K562 (cell line): ENCODE results near the gene LAMP1.

Experiments
- BHLHE40 ChIP-seq: IDR thresholded peaks from 2 replicates; pipeline ENCODE4 v1.6.1; 2011; ENCODE audit warnings: low read length, improper control_type of control experiment
- CTCF ChIP-seq, 3 experiments: IDR thresholded peaks in 2 of 3; conservative IDR thresholded peaks in 1 of 3; 2 replicates each; pipeline ENCODE4 v1.5.1; 2011 to 2012; ENCODE audit warnings: low read length in 3 of 3, mild to moderate bottlenecking in 3 of 3, control low read depth in 2 of 3, improper control_type of control experiment in 1 of 3, inconsistent platforms in 1 of 3, low read depth in 1 of 3, mixed read lengths in 1 of 3, moderate library complexity in 1 of 3; ENCODE audit not compliant: insufficient read depth in 2 of 3
- ELF1 ChIP-seq: fragments of 200-800 bp; sonication (Bioruptor generic); IDR thresholded peaks from 2 replicates; pipeline ENCODE4 v1.6.1; 2016; ENCODE audit warnings: missing genetic modification characterization, missing compliant biosample characterization
- FOXM1 ChIP-seq, 2 experiments: fragments of 450-650 bp in 1 of 2; sonication (generic) in 1 of 2; formaldehyde crosslinking in 1 of 2; IDR thresholded peaks; 2 replicates each; pipeline versions ENCODE4 v1.6.1 to v1.9.0; 2017 to 2022; ENCODE audit warnings: low read depth in 2 of 2, mild to moderate bottlenecking in 2 of 2, missing genetic modification reagents in 1 of 2, moderate library complexity in 1 of 2
- KDM5B ChIP-seq: fragments of 200-600 bp; sonication (generic); IDR thresholded peaks from 2 replicates; pipeline ENCODE4 v1.6.1; 2012; ENCODE audit warnings: low read depth, mild to moderate bottlenecking, moderate library complexity, low read length, control low read depth, inconsistent platforms; ENCODE audit not compliant: insufficient replicate concordance
- LCOR ChIP-seq: sonication (generic); formaldehyde crosslinking; IDR thresholded peaks from 2 replicates; pipeline ENCODE4 v1.8.0; 2022; ENCODE audit warnings: mild to moderate bottlenecking, missing genetic modification reagents
- NBN ChIP-seq: fragments of 450-650 bp; IDR thresholded peaks from 2 replicates; pipeline ENCODE4 v1.6.1; 2016; ENCODE audit warnings: low read depth, mild to moderate bottlenecking
- NONO ChIP-seq, 2 experiments: fragments of 200-400 bp in 1 of 2; fragments of 450-650 bp in 1 of 2; formaldehyde crosslinking in 1 of 2; IDR thresholded peaks; 2 replicates each; pipeline ENCODE4 v1.6.1; 2017; ENCODE audit warnings: low read depth in 2 of 2, mild to moderate bottlenecking in 2 of 2, moderate library complexity in 2 of 2, low read length in 1 of 2
- POLR2A ChIP-seq: fragments of 450-650 bp; conservative IDR thresholded peaks from 2 replicates; pipeline ENCODE4 v1.6.1; 2016
- PTBP1 ChIP-seq: fragments of 200-400 bp; formaldehyde crosslinking; IDR thresholded peaks from 2 replicates; pipeline ENCODE4 v1.6.1; 2017; ENCODE audit warnings: low read depth, low read length
- RFX5 ChIP-seq: IDR thresholded peaks from 2 replicates; pipeline ENCODE4 v1.6.1; 2011; ENCODE audit warnings: low read depth, mild to moderate bottlenecking, improper control_type of control experiment, low read length

GRCh38 chr13:113333076-113333475, 36.0 kb downstream of the LAMP1 start:
- TF ChIP-seq PTBP1 (no peak), ELF1 (no peak), NBN (no peak), CTCF (IDR thresholded peaks at IDR 0.05 in 2 of 3, conservative IDR thresholded peaks at IDR 0.05 in 1 of 3; ENCODE audit: insufficient read depth in 2 of 3, low read depth in 1 of 3, low read length in 3 of 3) (no peak), NONO (IDR thresholded peaks at IDR 0.05; ENCODE audit: low read depth in 2 of 2, low read length in 1 of 2) (no peak), RFX5 (no peak), FOXM1 (IDR thresholded peaks at IDR 0.05; ENCODE audit: low read depth) (no peak), FOXM1 (CRISPR knock-in tag; IDR thresholded peaks at IDR 0.05; ENCODE audit: low read depth) (no peak), LCOR (no peak), KDM5B (no peak), POLR2A (no peak), BHLHE40 (no peak)
